Activated CD8-positive, alpha-beta memory T cell treated with anti-CD3 and anti-CD28 coated beads for 1 hour (primary cell): ENCODE measurements around the gene TIMM9.
"Not testable (repeated sequence)": the region's sequence is repeated elsewhere in the genome, so short reads cannot be mapped to it uniquely, and the experiment has no call there.

Experiments used
- DNase-seq, 2 donors: peaks; one replicate each; pipeline ENCODE4 v3.0.0-alpha.2; 2020; ENCODE audit warnings: low read depth in 1 of 2; ENCODE audit errors: extremely low read depth in 1 of 2

TIMM9 gene

GRCh38 chr14:58427281-58428117 is at the start of gene TIMM9, which contains the start of gene KIAA0586:
Gene TIMM9 (minus strand): TSS chr14:58427531. CDS start chr14:58411945, 15,586 bp downstream.
Gene KIAA0586 (plus strand): TSS chr14:58427719. CDS start chr14:58428265, 546 bp downstream.
- peak; percentile 89 to 96 for DNase-seq

- no peak for DNase-seq
Observed at GRCh38 chr14:58476320-58476719, 49.0 kb upstream of the TIMM9 start.

- DNase-seq, result no peak
Observed at GRCh38 chr14:58469309-58469708, 42.0 kb upstream of the TIMM9 start.

- DNase-seq, result no peak
Observed at GRCh38 chr14:58467575-58467974, 40.2 kb upstream of the TIMM9 start.

- no peak for DNase-seq
Observed at GRCh38 chr14:58466459-58466858, 39.1 kb upstream of the TIMM9 start.

- DNase-seq, result no peak
Observed at GRCh38 chr14:58465421-58465820, 38.1 kb upstream of the TIMM9 start.

- no peak for DNase-seq
Observed at GRCh38 chr14:58464652-58465051, 37.3 kb upstream of the TIMM9 start.

- DNase-seq, result no peak
Observed at GRCh38 chr14:58463147-58463546, 35.8 kb upstream of the TIMM9 start.

- no peak for DNase-seq
Observed at GRCh38 chr14:58460772-58461171, 33.4 kb upstream of the TIMM9 start.

- no peak for DNase-seq
Observed at GRCh38 chr14:58455593-58456265, 28.4 kb upstream of the TIMM9 start.

- DNase-seq, result no peak
Observed at GRCh38 chr14:58444627-58445026, 17.3 kb upstream of the TIMM9 start.

- DNase-seq, result no peak
Observed at GRCh38 chr14:58439476-58439875, 12.1 kb upstream of the TIMM9 start.

- DNase-seq, result no peak
Observed at GRCh38 chr14:58430156-58430555, 2.8 kb upstream of the TIMM9 start.

- DNase-seq, result no peak
Observed at GRCh38 chr14:58428118-58428683, 870 bp upstream of the TIMM9 start.

GRCh38 chr14:58426670-58427280 is 556 bp downstream of the TIMM9 start:
- DNase-seq, result peak; percentile 3 to 30

GRCh38 chr14:58416934-58417333 is 10.4 kb downstream of the TIMM9 start:
- DNase-seq, result not testable (repeated sequence)

- no peak for DNase-seq
Observed at GRCh38 chr14:58415636-58416547, 11.4 kb downstream of the TIMM9 start.

- DNase-seq, result no peak
Observed at GRCh38 chr14:58414845-58415244, 12.5 kb downstream of the TIMM9 start.

GRCh38 chr14:58408681-58409215 is 18.6 kb downstream of the TIMM9 start:
- no peak for DNase-seq

GRCh38 chr14:58401587-58401986 is 25.7 kb downstream of the TIMM9 start:
- no peak for DNase-seq
